Body of pancreas (tissue), 4 donors: ENCODE measurements around the gene UBD. TPM values are rescaled to one million over a fixed set of nuclear protein-coding genes. Genes with fewer than 3 reads are reported as not detected.

Source experiments
- ATAC-seq: fragments of 150-250 bp; one replicate; pipeline ENCODE4 v1.9.1; 2016
- DNase-seq, 4 donors: peaks; one replicate each; pipeline ENCODE4 v3.0.0-alpha.2; 2019
- H3K27ac ChIP-seq, 4 donors: fragments of 200-600 bp; sonication (generic); 1 replicate in 3 of 4; 2 replicates in 1 of 4; pipeline versions ENCODE4 v1.5.1 to v1.6.1; 2016 to 2019; ENCODE audit warnings: mild to moderate bottlenecking in 1 of 4, mixed read lengths in 1 of 4, moderate library complexity in 1 of 4
- H3K27me3 ChIP-seq, 2 donors: fragments of 200-600 bp; sonication (generic); one replicate each; pipeline ENCODE4 v1.6.0; 2016; ENCODE audit warnings: mild to moderate bottlenecking in 1 of 2
- H3K36me3 ChIP-seq, 2 donors: fragments of 200-600 bp; sonication (generic); replicated peaks in 1 of 2; 2 replicates each; pipeline ENCODE4 v1.5.1; 2016; ENCODE audit warnings: low read depth in 2 of 2; ENCODE audit not compliant: insufficient read depth in 1 of 2
- H3K4me1 ChIP-seq: fragments of 200-600 bp; sonication (generic); one replicate; pipeline ENCODE4 v1.6.0; 2016
- H3K4me3 ChIP-seq, 2 donors: fragments of 200-600 bp; sonication (generic); 1 replicate in 1 of 2; 2 replicates in 1 of 2; pipeline ENCODE4 v1.5.1; 2016 to 2019
- H3K9me3 ChIP-seq, 3 donors: fragments of 200-600 bp; sonication (generic); 1 replicate in 2 of 3; 2 replicates in 1 of 3; pipeline ENCODE4 v1.5.1; 2016
- CTCF ChIP-seq, 7 experiments: fragments of 450-650 bp in 4 of 7; fragments of 200-600 bp in 3 of 7; sonication (generic) in 3 of 7; IDR thresholded peaks; one replicate each; pipeline ENCODE4 v1.5.1; 2016 to 2019; ENCODE audit warnings: antibody characterized with exemption in 7 of 7
- POLR2A ChIP-seq, 3 donors: fragments of 450-650 bp; IDR thresholded peaks; one replicate each; pipeline ENCODE4 v1.6.1; 2016; ENCODE audit warnings: antibody characterized with exemption in 3 of 3, mild to moderate bottlenecking in 2 of 3
- WGBS, 2 donors: methylation state at CpG; one replicate each; pipeline ENCODE4 v1.1.5; 2017; 5-methylcytosine and 5-hydroxymethylcytosine counted together
- intact Hi-C: fragments of 100-400 bp; cut with DNase I; formaldehyde crosslinking; loops from one replicate; pipeline ENCODE4 v1.15.1; 2023
- total RNA-seq, 2 donors: library from RNA; depleted of rRNA; stranded (reverse); fragments of >200 nt; gene quantifications; one replicate each; pipeline ENCODE4 v1.1.0, GENCODE V29; 2016

The UBD gene
- total RNA-seq, 2 donors from 2014 or later: 9.9 to 10.1 TPM

GRCh38 chr6:29524044-29524443 is 35.5 kb downstream of the UBD start:
- Histone ChIP-seq H3K4me3 (no peak overlapping the region), H3K27ac (peak overlapping the region in 2 of 4 donors; percentile 9 to 69), H3K9me3 (no peaks in the 10 kb centered on the region), H3K27me3 (no peaks in the 10 kb centered on the region), H3K4me1 (peaks cover 21% of the 10 kb centered on the region), H3K36me3 (no peaks in the 10 kb centered on the region)
- DNase-seq: no peak
- no peak for TF ChIP-seq POLR2A (IDR thresholded peaks at IDR 0.05)
- no peak for TF ChIP-seq CTCF (IDR thresholded peaks at IDR 0.05)
- ATAC-seq: peak; percentile 54
- intact Hi-C loops: no loop called here
- 12 to 18% methylated on average over 2 of the region's 2 CpGs for WGBS, 2 donors

- H3K4me1 ChIP-seq: peaks cover 21% of the 10 kb centered on the region
- intact Hi-C loops: no loop called here
- no peaks in the 10 kb centered on the region for H3K36me3 ChIP-seq
- H3K27ac ChIP-seq: no peak overlapping the region
- ATAC-seq (no peak), DNase-seq (no peak)
- WGBS, 2 donors: 64 to 65% methylated on average over 2 of the region's 2 CpGs
- H3K9me3 ChIP-seq: no peaks in the 10 kb centered on the region
- no peak for TF ChIP-seq POLR2A (IDR thresholded peaks at IDR 0.05)
- TF ChIP-seq CTCF (IDR thresholded peaks at IDR 0.05): no peak
- H3K27me3 ChIP-seq: no peaks in the 10 kb centered on the region
- H3K4me3 ChIP-seq: no peak overlapping the region
These were observed 37.3 kb downstream of the UBD start for GRCh38 chr6:29522227-29522626.

- no peaks in the 10 kb centered on the region for H3K36me3 ChIP-seq
- 67 to 78% methylated on average over 8 of the region's 8 CpGs for WGBS, 2 donors
- no peak overlapping the region for H3K4me3 ChIP-seq
- TF ChIP-seq POLR2A (IDR thresholded peaks at IDR 0.05): no peak
- no peak for TF ChIP-seq CTCF (IDR thresholded peaks at IDR 0.05)
- intact Hi-C loops: no loop called here
- no peaks in the 10 kb centered on the region for H3K27me3 ChIP-seq
- no peak overlapping the region for H3K27ac ChIP-seq
- peaks cover 21% of the 10 kb centered on the region for H3K4me1 ChIP-seq
- no peak for ATAC-seq
- H3K9me3 ChIP-seq: no peaks in the 10 kb centered on the region
- DNase-seq: no peak
These were observed 38.4 kb downstream of the UBD start for GRCh38 chr6:29521006-29521680.

GRCh38 chr6:29520232-29520631 is 39.3 kb downstream of the UBD start:
- Histone ChIP-seq H3K27me3 (no peaks in the 10 kb centered on the region), H3K4me1 (peaks cover 16% of the 10 kb centered on the region), H3K27ac (no peak overlapping the region), H3K4me3 (no peak overlapping the region), H3K36me3 (no peaks in the 10 kb centered on the region), H3K9me3 (no peaks in the 10 kb centered on the region)
- TF ChIP-seq POLR2A (IDR thresholded peaks at IDR 0.05) (no peak), CTCF (IDR thresholded peaks at IDR 0.05) (no peak)
- 77 to 91% methylated on average over 4 of the region's 4 CpGs for WGBS, 2 donors
- intact Hi-C loops: no loop called here
- DNase-seq (no peak), ATAC-seq (no peak)
